NCI-H2107 (cell line): ENCODE data around the gene ASGR2.
"Not testable (repeated sequence)": the region's sequence is repeated elsewhere in the genome, so short reads cannot be mapped to it uniquely, and the experiment has no call there.

ENCODE experiments used
- DNase-seq: peaks from one replicate; lab custom pipeline; 2025; lab: John Stamatoyannopoulos, UW

ASGR2 gene

GRCh38 chr17:7098802-7099459 is 15.7 kb downstream of the ASGR2 start:
- no peak for DNase-seq

GRCh38 chr17:7097940-7098339 is 16.7 kb downstream of the ASGR2 start:
- no peak for DNase-seq

GRCh38 chr17:7095625-7096024 is 19.0 kb downstream of the ASGR2 start:
- DNase-seq = no peak

GRCh38 chr17:7094652-7095019 is 20.0 kb downstream of the ASGR2 start:
- no peak for DNase-seq

GRCh38 chr17:7091311-7092005 is 23.2 kb downstream of the ASGR2 start:
- not testable (repeated sequence) for DNase-seq

GRCh38 chr17:7089570-7089969 is 25.1 kb downstream of the ASGR2 start:
- not testable (repeated sequence) for DNase-seq

GRCh38 chr17:7088442-7088841 is 26.2 kb downstream of the ASGR2 start:
- not testable (repeated sequence) for DNase-seq

GRCh38 chr17:7084088-7084487 is 30.5 kb downstream of the ASGR2 start:
- DNase-seq = no peak

- DNase-seq = no peak
These were observed 31.0 kb downstream of the ASGR2 start for GRCh38 chr17:7083592-7083991.

- DNase-seq = no peak
These were observed 33.1 kb downstream of the ASGR2 start for GRCh38 chr17:7081341-7082062.

- DNase-seq = no peak
These were observed 34.1 kb downstream of the ASGR2 start for GRCh38 chr17:7080456-7081041.

GRCh38 chr17:7079581-7080455 is 34.8 kb downstream of the ASGR2 start, which contains the start of gene CLEC10A:
Gene CLEC10A (minus strand): TSS chr17:7080251. CDS start chr17:7078812, 1,439 bp downstream.
- DNase-seq = no peak

GRCh38 chr17:7078711-7079110 is 35.9 kb downstream of the ASGR2 start:
- no peak for DNase-seq

GRCh38 chr17:7077911-7078546 is 36.6 kb downstream of the ASGR2 start:
- no peak for DNase-seq

- DNase-seq = no peak
These were observed 39.7 kb downstream of the ASGR2 start for GRCh38 chr17:7074931-7075330.

GRCh38 chr17:7072406-7072805 is 42.2 kb downstream of the ASGR2 start:
- no peak for DNase-seq

- no peak for DNase-seq
These were observed 43.9 kb downstream of the ASGR2 start for GRCh38 chr17:7070712-7071111.

GRCh38 chr17:7068268-7068667 is 46.4 kb downstream of the ASGR2 start:
- no peak for DNase-seq

GRCh38 chr17:7067198-7067597 is 47.4 kb downstream of the ASGR2 start:
- DNase-seq = no peak

GRCh38 chr17:7064261-7064660 is 50.4 kb downstream of the ASGR2 start:
- no peak for DNase-seq

GRCh38 chr17:7063518-7064094 is 51.0 kb downstream of the ASGR2 start:
- no peak for DNase-seq
